H1 (cell line): ENCODE measurements around the gene ZNF30. TPM values are rescaled to one million over a fixed set of nuclear protein-coding genes. Genes with fewer than 3 reads are reported as not detected.
A peak's percentile ranks its signal among the peaks of the same experiment; 100 is the strongest.

ENCODE experiments used
- CTCF ChIA-PET: fragments of 300-600 bp; sonication (Branson Sonifier 250); formaldehyde crosslinking; loops from one replicate; lab custom pipeline; 2021; ENCODE audit not compliant: partially characterized antibody; lab: Charles Lee
- POLR2A ChIA-PET: fragments of 300-600 bp; sonication (Branson Sonifier 250); formaldehyde crosslinking; loops from one replicate; lab custom pipeline; 2021; ENCODE audit warnings: inconsistent platforms; ENCODE audit not compliant: partially characterized antibody; lab: Charles Lee
- DNase-seq, 2 experiments: peaks; one replicate each; pipeline versions ENCODE4 v3.0.0 to v3.0.0-alpha.2; 2010 to 2022; ENCODE audit warnings: low spot score in 2 of 2, low read depth in 1 of 2, mixed read lengths in 1 of 2
- FAIRE-seq: peaks from 2 replicates; lab custom pipeline; 2011; peaks lifted over from hg19 to GRCh38; lab: Jason Lieb, UNC
- H2AFZ ChIP-seq: 2 replicates; pipeline ENCODE4 v1.8.1; 2012; ENCODE audit warnings: low read length, inconsistent platforms
- H2AK5ac ChIP-seq: 2 replicates; pipeline ENCODE4 v1.6.1; 2013; ENCODE audit warnings: low read depth, low read length
- H2BK120ac ChIP-seq: replicated peaks from 2 replicates; pipeline ENCODE3; 2013; ENCODE audit warnings: low read depth, low read length, inconsistent platforms
- H2BK12ac ChIP-seq: 2 replicates; pipeline ENCODE4 v1.6.1; 2013; ENCODE audit warnings: low read depth, low read length
- H2BK15ac ChIP-seq: 2 replicates; pipeline ENCODE4 v1.6.1; 2013; ENCODE audit warnings: low read length
- H2BK20ac ChIP-seq: 2 replicates; pipeline ENCODE4 v1.6.1; 2013; ENCODE audit warnings: low read length
- H2BK5ac ChIP-seq: 2 replicates; pipeline ENCODE4 v1.6.1; 2013; ENCODE audit warnings: low read depth, low read length
- H3K14ac ChIP-seq: 2 replicates; pipeline ENCODE4 v1.6.1; 2013; ENCODE audit warnings: inconsistent platforms; ENCODE audit not compliant: insufficient read length
- H3K18ac ChIP-seq: 2 replicates; pipeline ENCODE4 v1.6.1; 2013; ENCODE audit warnings: low read length; ENCODE audit errors: extremely low read depth
- H3K23ac ChIP-seq: 2 replicates; pipeline ENCODE4 v1.6.1; 2013; ENCODE audit warnings: inconsistent platforms; ENCODE audit not compliant: insufficient read length
- H3K23me2 ChIP-seq: 2 replicates; pipeline ENCODE4 v1.6.1; 2013; ENCODE audit warnings: low read depth, low read length
- H3K27ac ChIP-seq: 2 replicates; pipeline ENCODE4 v1.6.1; 2011; ENCODE audit warnings: low read depth, low read length, inconsistent platforms
- H3K27me3 ChIP-seq, 4 experiments: replicated peaks in 1 of 4; 1 replicate in 1 of 4; 2 replicates in 3 of 4; pipeline versions ENCODE4 v1.6.1 to v1.8.1; 2011 to 2013; ENCODE audit warnings: low read length in 3 of 4, mild to moderate bottlenecking in 3 of 4, inconsistent platforms in 2 of 4, mixed read lengths in 2 of 4, moderate library complexity in 1 of 4; ENCODE audit not compliant: control insufficient read depth in 3 of 4, insufficient read depth in 3 of 4; ENCODE audit errors: extremely low read depth in 1 of 4
- H3K36me3 ChIP-seq, 4 experiments: 2 replicates each; pipeline versions ENCODE4 v1.6.1 to v1.8.1; 2011 to 2013; ENCODE audit warnings: mild to moderate bottlenecking in 4 of 4, low read length in 3 of 4, moderate library complexity in 2 of 4, control low read depth in 1 of 4, inconsistent platforms in 1 of 4; ENCODE audit not compliant: insufficient read depth in 4 of 4, control insufficient read depth in 2 of 4
- H3K4ac ChIP-seq: replicated peaks from 2 replicates; pipeline ENCODE3; 2013; ENCODE audit warnings: low read length, low read depth, mixed read lengths, inconsistent platforms; ENCODE audit not compliant: insufficient read length
- H3K4me1 ChIP-seq, 4 experiments: replicated peaks in 1 of 4; 1 replicate in 1 of 4; 2 replicates in 3 of 4; pipeline versions ENCODE4 v1.6.1 to v1.8.1; 2011 to 2013; ENCODE audit warnings: low read length in 3 of 4, inconsistent platforms in 2 of 4, mixed read lengths in 1 of 4; ENCODE audit not compliant: insufficient read depth in 4 of 4, control insufficient read depth in 3 of 4
- H3K4me2 ChIP-seq, 2 experiments: 2 replicates each; pipeline versions ENCODE4 v1.6.1 to v1.8.1; 2011 to 2013; ENCODE audit warnings: low read depth in 2 of 2, low read length in 2 of 2, control low read depth in 1 of 2, inconsistent platforms in 1 of 2, mild to moderate bottlenecking in 1 of 2; ENCODE audit not compliant: insufficient read depth in 1 of 2
- H3K4me3 ChIP-seq, 4 experiments: fragments of 200-600, 300-600 bp in 1 of 4; sonication (generic), shearing (Covaris generic), sonication (Bioruptor Twin) in 1 of 4; 2 replicates each; pipeline versions ENCODE4 v1.5.1 to v1.8.1; 2011 to 2016; ENCODE audit warnings: low read length in 4 of 4, low read depth in 3 of 4, control low read depth in 2 of 4, inconsistent platforms in 2 of 4, mild to moderate bottlenecking in 2 of 4, mixed read lengths in 1 of 4, moderate library complexity in 1 of 4; ENCODE audit not compliant: insufficient read depth in 2 of 4; ENCODE audit errors: extremely low read depth in 1 of 4
- H3K56ac ChIP-seq: replicated peaks from 2 replicates; pipeline ENCODE3; 2013; ENCODE audit warnings: low read depth, mild to moderate bottlenecking, mixed read lengths, low read length, inconsistent platforms; ENCODE audit not compliant: insufficient read length
- H3K79me1 ChIP-seq: 2 replicates; pipeline ENCODE4 v1.6.1; 2013; ENCODE audit warnings: low read depth, low read length, control low read depth
- H3K79me2 ChIP-seq, 2 experiments: 2 replicates each; pipeline versions ENCODE4 v1.6.1 to v1.8.1; 2012 to 2013; ENCODE audit warnings: low read length in 2 of 2, mild to moderate bottlenecking in 2 of 2, inconsistent platforms in 1 of 2; ENCODE audit not compliant: insufficient read depth in 2 of 2, control insufficient read depth in 1 of 2
- H3K9ac ChIP-seq, 4 experiments: replicated peaks in 1 of 4; 1 replicate in 1 of 4; 2 replicates in 3 of 4; pipeline versions ENCODE4 v1.6.1 to v1.8.1; 2011 to 2013; ENCODE audit warnings: low read depth in 3 of 4, low read length in 3 of 4, control low read depth in 2 of 4, mild to moderate bottlenecking in 2 of 4, moderate library complexity in 2 of 4, inconsistent platforms in 1 of 4; ENCODE audit errors: extremely low read depth in 1 of 4
- H3K9me3 ChIP-seq, 2 experiments: 2 replicates each; pipeline versions ENCODE4 v1.6.1 to v1.8.1; 2012 to 2013; ENCODE audit warnings: mild to moderate bottlenecking in 2 of 2, moderate library complexity in 2 of 2, control low read depth in 1 of 2, inconsistent platforms in 1 of 2, low read depth in 1 of 2, low read length in 1 of 2, mixed read lengths in 1 of 2; ENCODE audit not compliant: insufficient read depth in 2 of 2
- H4K20me1 ChIP-seq, 2 experiments: replicated peaks in 1 of 2; 2 replicates each; pipeline versions ENCODE3 to v1.8.1; 2011 to 2013; ENCODE audit warnings: inconsistent platforms in 2 of 2, low read length in 2 of 2, mild to moderate bottlenecking in 1 of 2; ENCODE audit not compliant: insufficient read depth in 2 of 2, control insufficient read depth in 1 of 2
- H4K5ac ChIP-seq: 2 replicates; pipeline ENCODE4 v1.6.1; 2013; ENCODE audit warnings: low read length, low read depth, mixed read lengths, inconsistent platforms; ENCODE audit not compliant: insufficient read length
- H4K8ac ChIP-seq: 2 replicates; pipeline ENCODE4 v1.8.0; 2013; ENCODE audit warnings: mild to moderate bottlenecking, moderate library complexity, low read length, inconsistent platforms; ENCODE audit not compliant: insufficient read depth; ENCODE audit errors: extremely low read depth
- H4K91ac ChIP-seq: replicated peaks from 2 replicates; pipeline ENCODE3; 2013; ENCODE audit warnings: low read length, mixed read lengths, inconsistent platforms; ENCODE audit not compliant: insufficient read length
- FOSL1 ChIP-seq: IDR thresholded peaks from 2 replicates; pipeline ENCODE4 v1.6.1; 2011; ENCODE audit warnings: mild to moderate bottlenecking, low read depth, low read length, moderate library complexity; ENCODE audit not compliant: insufficient read depth
- GABPA ChIP-seq: IDR thresholded peaks from 2 replicates; pipeline ENCODE4 v1.6.1; 2011; ENCODE audit warnings: mild to moderate bottlenecking, low read length, moderate library complexity, borderline replicate concordance; ENCODE audit not compliant: insufficient read depth
- HDAC6 ChIP-seq: IDR thresholded peaks from one replicate; pipeline ENCODE4 v1.7.1; 2012; ENCODE audit warnings: low read depth, mild to moderate bottlenecking, inconsistent platforms, low read length, moderate library complexity
- KDM1A ChIP-seq: fragments of 200-600, 300-600 bp; sonication (generic); IDR thresholded peaks from 2 replicates; pipeline ENCODE4 v1.7.1; 2016; ENCODE audit warnings: mild to moderate bottlenecking, low read length, borderline replicate concordance
- RBBP5 ChIP-seq: IDR thresholded peaks from 2 replicates; pipeline ENCODE4 v1.7.1; 2012; ENCODE audit warnings: low read depth, mild to moderate bottlenecking, inconsistent platforms, low read length, moderate library complexity, borderline replicate concordance
- RFX5 ChIP-seq: IDR thresholded peaks from 2 replicates; pipeline ENCODE4 v1.6.1; 2011; ENCODE audit warnings: low read depth, low read length, improper control_type of control experiment, borderline replicate concordance
- RXRA ChIP-seq: IDR thresholded peaks from 2 replicates; pipeline ENCODE4 v1.6.1; 2011; ENCODE audit warnings: low read depth, mild to moderate bottlenecking, low read length, moderate library complexity; ENCODE audit not compliant: insufficient read depth
- SIN3A ChIP-seq, 2 experiments: IDR thresholded peaks in 1 of 2; conservative IDR thresholded peaks in 1 of 2; 2 replicates each; pipeline ENCODE4 v1.6.1; 2011 to 2012; ENCODE audit warnings: low read length in 2 of 2, improper control_type of control experiment in 1 of 2, low read depth in 1 of 2, mild to moderate bottlenecking in 1 of 2
- SP4 ChIP-seq: IDR thresholded peaks from 2 replicates; pipeline ENCODE4 v1.6.1; 2012; ENCODE audit warnings: low read length, inconsistent platforms
- TAF1 ChIP-seq: IDR thresholded peaks from 2 replicates; pipeline ENCODE4 v1.6.1; 2011; ENCODE audit warnings: mild to moderate bottlenecking, low read depth, low read length
- TAF7 ChIP-seq: optimal IDR thresholded peaks from 2 replicates; pipeline ENCODE3; 2011; ENCODE audit warnings: low read depth, mild to moderate bottlenecking, inconsistent platforms, low read length, moderate library complexity, borderline replicate concordance
- TBP ChIP-seq: IDR thresholded peaks from 2 replicates; pipeline ENCODE4 v1.6.1; 2011; ENCODE audit warnings: low read depth, low read length, improper control_type of control experiment
- ZNF274 ChIP-seq: IDR thresholded peaks from 2 replicates; pipeline ENCODE4 v1.7.0; 2012; ENCODE audit warnings: low read length, borderline replicate concordance; ENCODE audit errors: extremely low read depth
- WGBS, 2 experiments: shearing (Covaris generic) in 1 of 2; methylation state at CpG; one replicate each; pipeline versions ENCODE4 v1.1.6 to v1.1.7; 2013 to 2015; ENCODE audit warnings: low lambda C conversion rate in 2 of 2, mixed read lengths in 2 of 2, inconsistent platforms in 1 of 2, low coverage in 1 of 2, missing lambda C conversion rate in 1 of 2; ENCODE audit not compliant: insufficient replicate concordance in 2 of 2, insufficient coverage in 1 of 2, insufficient read length in 1 of 2; ENCODE audit errors: extremely low coverage in 1 of 2, missing lambda C conversion rate in 1 of 2; 5-methylcytosine and 5-hydroxymethylcytosine counted together
- polyA plus RNA-seq, 7 experiments: library from polyadenylated mRNA; depleted of rRNA in 3 of 7; stranded (reverse) in 5 of 7; unstranded in 2 of 7; fragments of >200 nt in 5 of 7; fragments of 200-250 nt in 2 of 7; gene quantifications; 1 replicate in 5 of 7; 2 replicates in 1 of 7; 4 replicates in 1 of 7; pipeline versions ENCODE4 v1.2.1 to v1.2.3, GENCODE V29; 2011 to 2013; ENCODE audit warnings: missing spikeins in 2 of 7, mixed read lengths in 2 of 7
- total RNA-seq: library from RNA; stranded (reverse); fragmentation: NEBNext Ultra II Directional; extraction: Animal tissue kit (Norgen Biotek cat#: 25700); gene quantifications from 2 replicates; pipeline ENCODE4 v1.2.1, GENCODE V29; 2021

The ZNF30 gene
- total and polyA plus RNA-seq, 2 of the 8 experiments (the other 6 are each of a cell fraction or from before 2014, with no cell fraction given) = 2.0 to 4.7 TPM

GRCh38 chr19:34990578-34991192 is 64.0 kb downstream of the ZNF30 start:
- Histone ChIP-seq H2AK5ac (no peak overlapping the region), H2BK12ac (peak overlapping the region; percentile 20; the same call in 1 of the 2 replicates), H2BK120ac (no peak overlapping the region), H3K23ac (no peak overlapping the region), H3K27me3 (no peaks in the 10 kb centered on the region), H2BK20ac (no peak overlapping the region), H2AFZ (no peak overlapping the region), H4K91ac (no peak overlapping the region), H3K56ac (no peak overlapping the region), H4K5ac (no peak overlapping the region), H3K4ac (no peak overlapping the region), H3K27ac (no peak overlapping the region), H2BK15ac (no peak overlapping the region), H3K4me1 (peaks cover under 1 to 7% (median 2%) of the 10 kb centered on the region in 4 experiments; a peak in 6 of 7 replicates), H3K18ac (no peak overlapping the region), H3K36me3 (no peaks in the 10 kb centered on the region), H2BK5ac (no peak overlapping the region), H3K23me2 (no peaks in the 10 kb centered on the region), H3K79me1 (no peaks in the 10 kb centered on the region), H3K4me3 (no peak overlapping the region), H4K20me1 (no peaks in the 10 kb centered on the region), H3K9me3 (no peaks in the 10 kb centered on the region), H3K14ac (no peak overlapping the region), H3K4me2 (no peak overlapping the region), H3K79me2 (no peaks in the 10 kb centered on the region), H3K9ac (no peak overlapping the region), H4K8ac (no peak overlapping the region)
- ChIA-PET CTCF (interaction anchor here (0.6 to 1.7 kb wide), 3 partner anchors 152 to 1198 kb away, joined by 3 to 4 read pairs (median 3); no protein-coding TSS in a partner anchor), POLR2A (interaction anchor here (0.6 to 1.7 kb wide), 2 partner anchors 9 to 38 kb away, joined by 3 to 4 read pairs; partner anchors contain the start of gene GRAMD1A)
- 84% methylated on average over 13 of the region's 13 CpGs; no CpG with 5 or more reads in 1 of the 2 experiments for WGBS, 2 experiments
- no peak for DNase-seq
- FAIRE-seq = no peak
- TF ChIP-seq KDM1A (no peak), RBBP5 (no peak), TAF7 (no peak), ZNF274 (no peak), HDAC6 (no peak), TBP (no peak), SIN3A (conservative IDR thresholded peaks at IDR 0.05 in 1 of 2, IDR thresholded peaks at IDR 0.05 in 1 of 2; ENCODE audit: low read depth in 1 of 2, low read length in 2 of 2) (no peak), RXRA (no peak), TAF1 (no peak), RFX5 (no peak), FOSL1 (no peak), SP4 (no peak), GABPA (no peak)
